HepG2 (cell line): Measurements from ENCODE around the gene CASP3. TPM values are rescaled to one million over a fixed set of nuclear protein-coding genes. Genes with fewer than 3 reads are reported as not detected.

ENCODE experiments used
- DNMT1 ChIP-seq: sonication (generic); formaldehyde crosslinking; IDR thresholded peaks from 2 replicates; pipeline ENCODE4 v1.5.1; 2020; ENCODE audit warnings: mild to moderate bottlenecking, missing genetic modification reagents
- EED ChIP-seq: sonication (generic); formaldehyde crosslinking; IDR thresholded peaks from 2 replicates; pipeline ENCODE4 v1.5.0; 2020; ENCODE audit warnings: mild to moderate bottlenecking, missing genetic modification reagents
- ELF4 ChIP-seq: sonication (generic); formaldehyde crosslinking; IDR thresholded peaks from 2 replicates; pipeline ENCODE4 v1.5.0; 2020; ENCODE audit warnings: missing genetic modification reagents, mild to moderate bottlenecking, moderate library complexity, borderline replicate concordance
- HMGA1 ChIP-seq: sonication (generic); formaldehyde crosslinking; conservative IDR thresholded peaks from 2 replicates; pipeline ENCODE4 v1.4.0; 2020; ENCODE audit warnings: missing genetic modification reagents
- NCOA5 ChIP-seq: sonication (generic); formaldehyde crosslinking; IDR thresholded peaks from 2 replicates; pipeline ENCODE4 v1.4.0; 2020; ENCODE audit warnings: missing genetic modification reagents
- RBFOX2 ChIP-seq: fragments of 200-400 bp; formaldehyde crosslinking; IDR thresholded peaks from 2 replicates; pipeline ENCODE4 v1.6.1; 2017; ENCODE audit warnings: low read depth, mild to moderate bottlenecking, low read length
- REPIN1 ChIP-seq: sonication (generic); formaldehyde crosslinking; IDR thresholded peaks from 2 replicates; pipeline ENCODE4 v1.8.0; 2022; ENCODE audit warnings: missing genetic modification reagents, low read depth, mild to moderate bottlenecking, borderline replicate concordance
- SETDB1 ChIP-seq: sonication (generic); formaldehyde crosslinking; IDR thresholded peaks from 2 replicates; pipeline ENCODE4 v1.5.1; 2020; ENCODE audit warnings: missing genetic modification reagents, mild to moderate bottlenecking, borderline replicate concordance
- TEAD3 ChIP-seq: optimal IDR thresholded peaks from 2 replicates; pipeline ENCODE3; 2016; ENCODE audit warnings: borderline replicate concordance
- THAP11 ChIP-seq: IDR thresholded peaks from 2 replicates; pipeline ENCODE4 v1.6.1; 2016; ENCODE audit warnings: missing biosample characterization, missing genetic modification reagents
- ZFP1 ChIP-seq: IDR thresholded peaks from 2 replicates; pipeline ENCODE4 v1.6.1; 2016
- ZNF143 ChIP-seq: sonication (generic); formaldehyde crosslinking; IDR thresholded peaks from 2 replicates; pipeline ENCODE4 v1.4.0; 2020; ENCODE audit warnings: missing genetic modification reagents
- ZNF292 ChIP-seq: sonication (generic); formaldehyde crosslinking; IDR thresholded peaks from 2 replicates; pipeline ENCODE4 v1.8.1; 2022; ENCODE audit warnings: mild to moderate bottlenecking, low read depth, missing genetic modification reagents, borderline replicate concordance
- ZNF383 ChIP-seq: sonication (generic); formaldehyde crosslinking; IDR thresholded peaks from 2 replicates; pipeline ENCODE4 v1.4.0; 2020; ENCODE audit warnings: missing genetic modification reagents, mild to moderate bottlenecking, borderline replicate concordance
- ZNF773 ChIP-seq: sonication (generic); formaldehyde crosslinking; IDR thresholded peaks from 2 replicates; pipeline ENCODE4 v1.4.0; 2020; ENCODE audit warnings: missing genetic modification reagents, borderline replicate concordance
- ZNF777 ChIP-seq: sonication (generic); formaldehyde crosslinking; IDR thresholded peaks from 2 replicates; pipeline ENCODE4 v1.4.0; 2020; ENCODE audit warnings: missing genetic modification reagents
- ZSCAN20 ChIP-seq: sonication (generic); formaldehyde crosslinking; IDR thresholded peaks from 2 replicates; pipeline ENCODE4 v1.4.0; 2020; ENCODE audit warnings: missing genetic modification reagents, mild to moderate bottlenecking, borderline replicate concordance
- polyA plus RNA-seq, 8 experiments: library from polyadenylated mRNA; depleted of rRNA in 3 of 8; stranded (reverse) in 7 of 8; unstranded in 1 of 8; fragments of >200 nt; fragmentation: Illumina TruSeq in 4 of 8; extraction: Trizol in 4 of 8; gene quantifications; 2 replicates each; pipeline versions ENCODE4 v1.2.1 to v1.2.3, GENCODE V29; 2011 to 2016; ENCODE audit warnings: low read depth in 4 of 8, missing spikeins in 1 of 8, mixed read lengths in 1 of 8; ENCODE audit not compliant: insufficient read depth in 1 of 8
- total RNA-seq, 5 experiments: library from RNA; depleted of rRNA; stranded (reverse); fragments of >200 nt; fragmentation: Illumina TruSeq; extraction: Trizol; gene quantifications; 2 replicates each; pipeline ENCODE4 v1.2.3, GENCODE V29; 2016; ENCODE audit warnings: low read depth in 1 of 5
- TF ChIP-seq, protein P1 (sequence below): sonication (generic); formaldehyde crosslinking; IDR thresholded peaks from 2 replicates; pipeline ENCODE4 v1.5.1; 2020; ENCODE audit warnings: mild to moderate bottlenecking, missing genetic modification reagents, moderate library complexity
- TF ChIP-seq, protein P2 (sequence below): sonication (generic); formaldehyde crosslinking; IDR thresholded peaks from 2 replicates; pipeline ENCODE4 v1.4.0; 2020; ENCODE audit warnings: mild to moderate bottlenecking, missing genetic modification reagents
- TF ChIP-seq, protein P3 (sequence below): fragments of 450-650 bp; IDR thresholded peaks from 2 replicates; pipeline ENCODE4 v1.6.1; 2017

Gene CASP3
- total and polyA plus RNA-seq, 2 of the 13 experiments (the other 11 are each of a cell fraction or from before 2014, with no cell fraction given): 26.0 to 77.8 TPM

DNA sequence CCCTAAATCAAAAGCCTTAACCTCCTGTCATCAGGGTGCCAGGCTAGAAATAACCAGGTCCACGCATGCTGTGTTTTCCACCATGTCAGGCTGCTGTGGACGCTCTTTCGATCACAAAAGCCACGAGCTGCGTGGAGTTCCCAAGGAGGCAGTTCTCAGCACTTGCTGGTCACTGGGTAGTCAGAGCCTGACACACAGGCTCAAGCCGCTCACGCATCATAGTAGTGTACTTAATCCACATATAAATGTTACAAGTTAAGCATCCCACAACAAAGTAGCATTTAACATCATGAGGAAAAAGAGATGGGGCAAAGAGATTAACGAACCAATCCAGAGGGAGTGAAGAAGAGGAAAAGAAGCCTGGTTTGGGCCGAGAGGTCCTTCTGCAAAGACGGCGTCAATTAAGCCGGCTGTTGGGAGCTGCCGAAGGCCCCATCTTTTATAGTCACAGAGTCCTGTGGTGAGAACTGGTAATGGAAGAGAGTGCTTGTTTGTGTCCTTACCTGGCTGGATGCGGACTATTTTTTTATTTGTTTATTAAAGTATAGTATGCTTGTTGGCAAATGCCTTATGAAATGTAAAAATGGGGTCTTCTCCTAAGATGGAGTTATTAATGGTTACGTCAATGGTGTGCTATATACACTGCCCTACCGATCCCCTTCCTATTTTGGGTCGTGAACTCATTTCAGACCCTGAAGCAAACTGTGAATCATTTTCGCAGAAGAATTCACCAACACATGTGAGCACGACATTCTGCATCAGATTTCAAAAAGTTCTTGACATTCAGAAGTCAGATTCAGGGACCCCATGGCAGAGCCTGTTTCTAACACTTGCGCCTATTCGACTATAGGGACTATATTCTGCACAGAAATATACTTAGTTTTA, 966 bp upstream of the CASP3 start (continued):
- TF ChIP-seq, protein P1, sequence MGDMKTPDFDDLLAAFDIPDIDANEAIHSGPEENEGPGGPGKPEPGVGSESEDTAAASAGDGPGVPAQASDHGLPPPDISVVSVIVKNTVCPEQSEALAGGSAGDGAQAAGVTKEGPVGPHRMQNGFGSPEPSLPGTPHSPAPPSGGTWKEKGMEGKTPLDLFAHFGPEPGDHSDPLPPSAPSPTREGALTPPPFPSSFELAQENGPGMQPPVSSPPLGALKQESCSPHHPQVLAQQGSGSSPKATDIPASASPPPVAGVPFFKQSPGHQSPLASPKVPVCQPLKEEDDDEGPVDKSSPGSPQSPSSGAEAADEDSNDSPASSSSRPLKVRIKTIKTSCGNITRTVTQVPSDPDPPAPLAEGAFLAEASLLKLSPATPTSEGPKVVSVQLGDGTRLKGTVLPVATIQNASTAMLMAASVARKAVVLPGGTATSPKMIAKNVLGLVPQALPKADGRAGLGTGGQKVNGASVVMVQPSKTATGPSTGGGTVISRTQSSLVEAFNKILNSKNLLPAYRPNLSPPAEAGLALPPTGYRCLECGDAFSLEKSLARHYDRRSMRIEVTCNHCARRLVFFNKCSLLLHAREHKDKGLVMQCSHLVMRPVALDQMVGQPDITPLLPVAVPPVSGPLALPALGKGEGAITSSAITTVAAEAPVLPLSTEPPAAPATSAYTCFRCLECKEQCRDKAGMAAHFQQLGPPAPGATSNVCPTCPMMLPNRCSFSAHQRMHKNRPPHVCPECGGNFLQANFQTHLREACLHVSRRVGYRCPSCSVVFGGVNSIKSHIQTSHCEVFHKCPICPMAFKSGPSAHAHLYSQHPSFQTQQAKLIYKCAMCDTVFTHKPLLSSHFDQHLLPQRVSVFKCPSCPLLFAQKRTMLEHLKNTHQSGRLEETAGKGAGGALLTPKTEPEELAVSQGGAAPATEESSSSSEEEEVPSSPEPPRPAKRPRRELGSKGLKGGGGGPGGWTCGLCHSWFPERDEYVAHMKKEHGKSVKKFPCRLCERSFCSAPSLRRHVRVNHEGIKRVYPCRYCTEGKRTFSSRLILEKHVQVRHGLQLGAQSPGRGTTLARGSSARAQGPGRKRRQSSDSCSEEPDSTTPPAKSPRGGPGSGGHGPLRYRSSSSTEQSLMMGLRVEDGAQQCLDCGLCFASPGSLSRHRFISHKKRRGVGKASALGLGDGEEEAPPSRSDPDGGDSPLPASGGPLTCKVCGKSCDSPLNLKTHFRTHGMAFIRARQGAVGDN (CRISPR knock-in tag): peak; percentile 26; the same call in 1 of the 2 replicates
- no peak for TF ChIP-seq ZSCAN20
- no peak for TF ChIP-seq ZFP1
- TF ChIP-seq, protein P2, sequence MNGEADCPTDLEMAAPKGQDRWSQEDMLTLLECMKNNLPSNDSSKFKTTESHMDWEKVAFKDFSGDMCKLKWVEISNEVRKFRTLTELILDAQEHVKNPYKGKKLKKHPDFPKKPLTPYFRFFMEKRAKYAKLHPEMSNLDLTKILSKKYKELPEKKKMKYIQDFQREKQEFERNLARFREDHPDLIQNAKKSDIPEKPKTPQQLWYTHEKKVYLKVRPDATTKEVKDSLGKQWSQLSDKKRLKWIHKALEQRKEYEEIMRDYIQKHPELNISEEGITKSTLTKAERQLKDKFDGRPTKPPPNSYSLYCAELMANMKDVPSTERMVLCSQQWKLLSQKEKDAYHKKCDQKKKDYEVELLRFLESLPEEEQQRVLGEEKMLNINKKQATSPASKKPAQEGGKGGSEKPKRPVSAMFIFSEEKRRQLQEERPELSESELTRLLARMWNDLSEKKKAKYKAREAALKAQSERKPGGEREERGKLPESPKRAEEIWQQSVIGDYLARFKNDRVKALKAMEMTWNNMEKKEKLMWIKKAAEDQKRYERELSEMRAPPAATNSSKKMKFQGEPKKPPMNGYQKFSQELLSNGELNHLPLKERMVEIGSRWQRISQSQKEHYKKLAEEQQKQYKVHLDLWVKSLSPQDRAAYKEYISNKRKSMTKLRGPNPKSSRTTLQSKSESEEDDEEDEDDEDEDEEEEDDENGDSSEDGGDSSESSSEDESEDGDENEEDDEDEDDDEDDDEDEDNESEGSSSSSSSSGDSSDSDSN (CRISPR knock-in tag): 0 out of 2 replicates have a peak, but pooled peaks have one; percentile 5
- TF ChIP-seq TEAD3 (CRISPR knock-in tag): no peak
- TF ChIP-seq NCOA5 (CRISPR knock-in tag): no peak
- no peak for TF ChIP-seq REPIN1 (CRISPR knock-in tag)
- no peak for TF ChIP-seq HMGA1 (CRISPR knock-in tag)
- no peak for TF ChIP-seq RBFOX2
- 0 out of 2 replicates have a peak, but pooled peaks have one; percentile 6 for TF ChIP-seq ZNF777 (CRISPR knock-in tag)
- 0 out of 2 replicates have a peak, but pooled peaks have one; percentile 28 for TF ChIP-seq ELF4 (CRISPR knock-in tag)
- TF ChIP-seq ZNF383 (CRISPR knock-in tag): no peak
- TF ChIP-seq DNMT1 (CRISPR knock-in tag): no peak
- TF ChIP-seq EED (CRISPR knock-in tag): no peak
- no peak for TF ChIP-seq ZNF143 (CRISPR knock-in tag)
- TF ChIP-seq, protein P3, sequence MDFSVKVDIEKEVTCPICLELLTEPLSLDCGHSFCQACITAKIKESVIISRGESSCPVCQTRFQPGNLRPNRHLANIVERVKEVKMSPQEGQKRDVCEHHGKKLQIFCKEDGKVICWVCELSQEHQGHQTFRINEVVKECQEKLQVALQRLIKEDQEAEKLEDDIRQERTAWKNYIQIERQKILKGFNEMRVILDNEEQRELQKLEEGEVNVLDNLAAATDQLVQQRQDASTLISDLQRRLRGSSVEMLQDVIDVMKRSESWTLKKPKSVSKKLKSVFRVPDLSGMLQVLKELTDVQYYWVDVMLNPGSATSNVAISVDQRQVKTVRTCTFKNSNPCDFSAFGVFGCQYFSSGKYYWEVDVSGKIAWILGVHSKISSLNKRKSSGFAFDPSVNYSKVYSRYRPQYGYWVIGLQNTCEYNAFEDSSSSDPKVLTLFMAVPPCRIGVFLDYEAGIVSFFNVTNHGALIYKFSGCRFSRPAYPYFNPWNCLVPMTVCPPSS: no peak
- no peak for TF ChIP-seq ZNF292 (CRISPR knock-in tag)
- TF ChIP-seq SETDB1: no peak
- TF ChIP-seq THAP11: no peak
- TF ChIP-seq ZNF773 (CRISPR knock-in tag): no peak
